NCI-H187 treated with DMSO at 0.1 percent for 48 hours (cell line): ENCODE results near the gene UGT2B28.
"Not testable (repeated sequence)": the region's sequence is repeated elsewhere in the genome, so short reads cannot be mapped to it uniquely, and the experiment has no call there.

Source experiments
- DNase-seq: peaks from one replicate; lab custom pipeline; 2025; lab: John Stamatoyannopoulos, UW

Gene UGT2B28

GRCh38 chr4:69343558-69344420, 63.5 kb downstream of the UGT2B28 start:
- DNase-seq = not testable (repeated sequence)
